GM19328 (cell line): ENCODE results near the gene CFAP97D1.
"Not testable (repeated sequence)": the region's sequence is repeated elsewhere in the genome, so short reads cannot be mapped to it uniquely, and the experiment has no call there.

Experiments
- ATAC-seq: cut with Tn5 transposase; IDR thresholded peaks from one replicate; pipeline ENCODE4 v1.9.1; 2021; ENCODE audit warnings: mild to moderate bottlenecking, moderate library complexity; ENCODE audit not compliant: unreplicated experiment

The CFAP97D1 gene

GRCh38 chr17:43792668-43793067, 12.4 kb downstream of the CFAP97D1 start:
- ATAC-seq: not testable (repeated sequence)

- not testable (repeated sequence) for ATAC-seq
Observed at GRCh38 chr17:43798024-43798423, 17.8 kb downstream of the CFAP97D1 start.

- no peak for ATAC-seq
Observed at GRCh38 chr17:43799047-43799446, 18.8 kb downstream of the CFAP97D1 start.

- ATAC-seq: no peak
Observed at GRCh38 chr17:43800736-43801135, 20.5 kb downstream of the CFAP97D1 start.

- no peak for ATAC-seq
Observed at GRCh38 chr17:43801844-43802243, 21.6 kb downstream of the CFAP97D1 start.

GRCh38 chr17:43803758-43804157, 23.5 kb downstream of the CFAP97D1 start:
- no peak for ATAC-seq

- no peak for ATAC-seq
Observed at GRCh38 chr17:43805117-43805516, 24.9 kb downstream of the CFAP97D1 start.

- ATAC-seq: no peak
Observed at GRCh38 chr17:43808076-43808475, 27.8 kb downstream of the CFAP97D1 start.

- ATAC-seq: no peak
Observed at GRCh38 chr17:43809121-43809520, 28.9 kb downstream of the CFAP97D1 start.

- ATAC-seq: no peak
Observed at GRCh38 chr17:43810226-43810715, 30.0 kb downstream of the CFAP97D1 start.

GRCh38 chr17:43810823-43811222, 30.6 kb downstream of the CFAP97D1 start:
- ATAC-seq: no peak

GRCh38 chr17:43812396-43813265, 32.4 kb downstream of the CFAP97D1 start:
- ATAC-seq: no peak

- ATAC-seq: no peak
Observed at GRCh38 chr17:43813386-43813785, 33.2 kb downstream of the CFAP97D1 start.

GRCh38 chr17:43814026-43814425, 33.8 kb downstream of the CFAP97D1 start:
- no peak for ATAC-seq

GRCh38 chr17:43814714-43815113, 34.5 kb downstream of the CFAP97D1 start:
- no peak for ATAC-seq

- no peak for ATAC-seq
Observed at GRCh38 chr17:43816336-43817320, 36.4 kb downstream of the CFAP97D1 start.

GRCh38 chr17:43817826-43818225, 37.6 kb downstream of the CFAP97D1 start:
- no peak for ATAC-seq

GRCh38 chr17:43818966-43819365, 38.7 kb downstream of the CFAP97D1 start:
- ATAC-seq: no peak

- no peak for ATAC-seq
Observed at GRCh38 chr17:43820759-43821158, 40.5 kb downstream of the CFAP97D1 start.

- ATAC-seq: no peak
Observed at GRCh38 chr17:43822570-43823190, 42.4 kb downstream of the CFAP97D1 start.
